SU-DHL-6 (cell line): ENCODE results near the gene CCDC170.

Source experiments
- CTCF ChIP-seq: fragments of 200-600 bp; sonication (generic); IDR thresholded peaks from one replicate; pipeline ENCODE4 v1.5.1; 2017; ENCODE audit warnings: antibody characterized with exemption, mild to moderate bottlenecking, low read length, moderate library complexity; ENCODE audit not compliant: insufficient read depth, poor library complexity, severe bottlenecking
- EZH2phosphoT487 ChIP-seq: fragments of 200-600 bp; sonication (generic), shearing (Covaris generic); conservative IDR thresholded peaks from 2 replicates; pipeline ENCODE4 v1.6.1; 2018; ENCODE audit warnings: mild to moderate bottlenecking, antibody characterized with exemption, low read length, moderate library complexity, mixed read lengths

GRCh38 chr6:151585741-151586140, 91.9 kb downstream of the CCDC170 start:
- no peak for TF ChIP-seq CTCF
- no peak for TF ChIP-seq EZH2phosphoT487
